H54 (cell line): Measurements from ENCODE around the gene SLC25A30.
"Not testable (repeated sequence)": the region's sequence is repeated elsewhere in the genome, so short reads cannot be mapped to it uniquely, and the experiment has no call there.

Source experiments
- DNase-seq: peaks from one replicate; pipeline ENCODE4 v3.0.0; 2011; ENCODE audit warnings: low spot score, mixed read lengths; ENCODE audit not compliant: insufficient read length
- FAIRE-seq: peaks from 3 replicates; lab custom pipeline; 2011; peaks lifted over from hg19 to GRCh38; lab: Jason Lieb, UNC
- POLR2A ChIP-seq: IDR thresholded peaks from 2 replicates; pipeline ENCODE4 v1.6.1; 2011; ENCODE audit warnings: low read depth, mild to moderate bottlenecking, low read length

The SLC25A30 gene

GRCh38 chr13:45388664-45389063 lies 29.5 kb downstream of the SLC25A30 start:
- no peak for TF ChIP-seq POLR2A
- FAIRE-seq = no peak
- DNase-seq = no peak

- not testable (repeated sequence) for DNase-seq, FAIRE-seq
Observed at GRCh38 chr13:45386892-45387575, 31.1 kb downstream of the SLC25A30 start.

GRCh38 chr13:45385907-45386553 lies 32.1 kb downstream of the SLC25A30 start:
- no peak for FAIRE-seq
- no peak for DNase-seq
- TF ChIP-seq POLR2A = no peak

- no peak for TF ChIP-seq POLR2A
- no peak for DNase-seq
- no peak for FAIRE-seq
Observed at GRCh38 chr13:45385320-45385719, 32.9 kb downstream of the SLC25A30 start.

- no peak for FAIRE-seq
- DNase-seq = no peak
- no peak for TF ChIP-seq POLR2A
Observed at GRCh38 chr13:45384474-45385174, 33.5 kb downstream of the SLC25A30 start.

- DNase-seq, FAIRE-seq: not testable (repeated sequence)
Observed at GRCh38 chr13:45382739-45383138, 35.4 kb downstream of the SLC25A30 start.

- no peak for FAIRE-seq
- DNase-seq = no peak
- TF ChIP-seq POLR2A = no peak
Observed at GRCh38 chr13:45381196-45381595, 37.0 kb downstream of the SLC25A30 start.

- not testable (repeated sequence) for FAIRE-seq, DNase-seq
Observed at GRCh38 chr13:45380708-45381107, 37.5 kb downstream of the SLC25A30 start.

- FAIRE-seq, DNase-seq: not testable (repeated sequence)
Observed at GRCh38 chr13:45379516-45379915, 38.7 kb downstream of the SLC25A30 start.

GRCh38 chr13:45378786-45379185 lies 39.4 kb downstream of the SLC25A30 start:
- DNase-seq, FAIRE-seq: not testable (repeated sequence)

- not testable (repeated sequence) for DNase-seq, FAIRE-seq
Observed at GRCh38 chr13:45377314-45377713, 40.9 kb downstream of the SLC25A30 start.

- not testable (repeated sequence) for FAIRE-seq, DNase-seq
Observed at GRCh38 chr13:45376651-45377050, 41.5 kb downstream of the SLC25A30 start.

GRCh38 chr13:45374917-45375316 lies 43.3 kb downstream of the SLC25A30 start:
- no peak for TF ChIP-seq POLR2A
- FAIRE-seq = no peak
- DNase-seq = no peak

- TF ChIP-seq POLR2A = no peak
- DNase-seq (no peak), FAIRE-seq (no peak)
Observed at GRCh38 chr13:45373162-45373547, 45.0 kb downstream of the SLC25A30 start.
